Stimulated activated effector memory CD8-positive, alpha-beta T cell treated with anti-CD3 and anti-CD28 coated beads, Interleukin-12 subunit alpha, Interleukin-12 subunit beta, amount 100 ng/mL, for 72 hours (primary cell): ENCODE data around the gene MOK.
"Not testable (repeated sequence)": the region's sequence is repeated elsewhere in the genome, so short reads cannot be mapped to it uniquely, and the experiment has no call there.

ENCODE experiments used
- ATAC-seq: fragments of 150-1000 bp; cut with Tn5 transposase; 2 replicates; pipeline ENCODE4 v1.10.0; 2021
- DNase-seq, 2 donors: peaks; one replicate each; pipeline ENCODE4 v3.0.0; 2021 to 2022; ENCODE audit warnings: low spot score in 2 of 2
- H3K27ac Mint-ChIP-seq: one replicate; pipeline ENCODE4 v1.8.0; 2022; ENCODE audit warnings: mild to moderate bottlenecking, mixed read lengths
- H3K36me3 Mint-ChIP-seq: one replicate; pipeline ENCODE4 v1.8.0; 2022; ENCODE audit warnings: mild to moderate bottlenecking, mixed read lengths
- H3K4me1 Mint-ChIP-seq: one replicate; pipeline ENCODE4 v1.8.0; 2022; ENCODE audit warnings: mixed read lengths
- H3K4me3 Mint-ChIP-seq: one replicate; pipeline ENCODE4 v1.8.0; 2022; ENCODE audit warnings: mild to moderate bottlenecking, mixed read lengths
- H3K9me3 Mint-ChIP-seq: one replicate; pipeline ENCODE4 v1.8.0; 2022; ENCODE audit warnings: mixed read lengths

MOK gene

GRCh38 chr14:102304611-102305506 is at the start of gene MOK:
Gene MOK (minus strand): TSS chr14:102305164. CDS start chr14:102304968, 196 bp downstream.
- peak; percentile 98 for ATAC-seq
- peak within 1 kb of the TSS; percentile 98 for H3K27ac Mint-ChIP-seq
- peaks cover 12% of the 10 kb centered on the region for H3K4me1 Mint-ChIP-seq
- peak within 1 kb of the TSS; percentile 89 for H3K4me3 Mint-ChIP-seq
- H3K9me3 Mint-ChIP-seq = no peaks in the 10 kb centered on the region
- peaks cover 14% of the 10 kb centered on the region for H3K36me3 Mint-ChIP-seq
- DNase-seq = peak; percentile 98 to 100

GRCh38 chr14:102353126-102353619 is 48.2 kb upstream of the MOK start:
- Mint-ChIP-seq H3K4me1 (peaks cover 9% of the 10 kb centered on the region), H3K4me3 (no peak overlapping the region), H3K27ac (no peak overlapping the region), H3K36me3 (peaks cover 100% of the 10 kb centered on the region), H3K9me3 (no peaks in the 10 kb centered on the region)
- DNase-seq (no peak), ATAC-seq (no peak)

- peaks cover under 1% of the 10 kb centered on the region for H3K4me1 Mint-ChIP-seq
- ATAC-seq (no peak), DNase-seq (no peak)
- no peak overlapping the region for H3K27ac Mint-ChIP-seq
- no peak overlapping the region for H3K4me3 Mint-ChIP-seq
- H3K9me3 Mint-ChIP-seq = no peaks in the 10 kb centered on the region
- H3K36me3 Mint-ChIP-seq = peaks cover 100% of the 10 kb centered on the region
Measured at GRCh38 chr14:102352213-102352612, 47.2 kb upstream of the MOK start.

GRCh38 chr14:102351593-102351992 is 46.6 kb upstream of the MOK start:
- H3K4me1 Mint-ChIP-seq, ATAC-seq: not testable (repeated sequence)
- H3K36me3 Mint-ChIP-seq = peaks cover 100% of the 10 kb centered on the region

GRCh38 chr14:102351023-102351422 is 46.1 kb upstream of the MOK start:
- H3K4me3 Mint-ChIP-seq = no peak overlapping the region
- DNase-seq (no peak), ATAC-seq (no peak)
- no peaks in the 10 kb centered on the region for H3K9me3 Mint-ChIP-seq
- H3K4me1 Mint-ChIP-seq = no peaks in the 10 kb centered on the region
- H3K36me3 Mint-ChIP-seq = peaks cover 100% of the 10 kb centered on the region
- no peak overlapping the region for H3K27ac Mint-ChIP-seq

More at GRCh38 chr14:102351593-102351992, 46.6 kb upstream of the MOK start:
- not testable (repeated sequence) for DNase-seq, H3K9me3 Mint-ChIP-seq, H3K27ac Mint-ChIP-seq, H3K4me3 Mint-ChIP-seq

GRCh38 chr14:102348376-102348775 is 43.4 kb upstream of the MOK start:
- ATAC-seq (no peak), DNase-seq (no peak)
- Mint-ChIP-seq H3K4me3 (no peak overlapping the region), H3K9me3 (no peaks in the 10 kb centered on the region), H3K27ac (no peak overlapping the region), H3K36me3 (peaks cover 97% of the 10 kb centered on the region), H3K4me1 (no peaks in the 10 kb centered on the region)

- H3K9me3 Mint-ChIP-seq = no peaks in the 10 kb centered on the region
- no peak overlapping the region for H3K4me3 Mint-ChIP-seq
- H3K4me1 Mint-ChIP-seq = no peaks in the 10 kb centered on the region
- no peak overlapping the region for H3K27ac Mint-ChIP-seq
- ATAC-seq (no peak), DNase-seq (no peak)
- H3K36me3 Mint-ChIP-seq = peaks cover 97% of the 10 kb centered on the region
Measured at GRCh38 chr14:102346645-102347044, 41.7 kb upstream of the MOK start.

GRCh38 chr14:102345232-102345631 is 40.3 kb upstream of the MOK start:
- Mint-ChIP-seq H3K27ac (peak overlapping the region; percentile 68), H3K4me1 (no peaks in the 10 kb centered on the region), H3K36me3 (peaks cover 97% of the 10 kb centered on the region), H3K4me3 (no peak overlapping the region), H3K9me3 (no peaks in the 10 kb centered on the region)
- DNase-seq (no peak), ATAC-seq (no peak)

GRCh38 chr14:102344485-102344884 is 39.5 kb upstream of the MOK start:
- Mint-ChIP-seq H3K27ac (peak overlapping the region; percentile 68), H3K4me3 (no peak overlapping the region), H3K36me3 (peaks cover 96% of the 10 kb centered on the region), H3K9me3 (no peaks in the 10 kb centered on the region), H3K4me1 (no peaks in the 10 kb centered on the region)
- ATAC-seq (no peak), DNase-seq (no peak)

GRCh38 chr14:102344084-102344483 is 39.1 kb upstream of the MOK start:
- Mint-ChIP-seq H3K9me3 (no peaks in the 10 kb centered on the region), H3K36me3 (peaks cover 96% of the 10 kb centered on the region), H3K4me3 (no peak overlapping the region), H3K4me1 (no peaks in the 10 kb centered on the region), H3K27ac (no peak overlapping the region)
- ATAC-seq (no peak), DNase-seq (no peak)

GRCh38 chr14:102342238-102342637 is 37.3 kb upstream of the MOK start:
- no peak for DNase-seq
- H3K9me3 Mint-ChIP-seq = no peaks in the 10 kb centered on the region
- H3K4me3 Mint-ChIP-seq = no peak overlapping the region
- peak overlapping the region; percentile 60 for H3K27ac Mint-ChIP-seq
- H3K36me3 Mint-ChIP-seq = peaks cover 96% of the 10 kb centered on the region
- no peaks in the 10 kb centered on the region for H3K4me1 Mint-ChIP-seq
- ATAC-seq = no peak

GRCh38 chr14:102341566-102341965 is 36.6 kb upstream of the MOK start:
- DNase-seq (no peak), ATAC-seq (no peak)
- Mint-ChIP-seq H3K9me3 (no peaks in the 10 kb centered on the region), H3K4me1 (no peaks in the 10 kb centered on the region), H3K27ac (peak overlapping the region; percentile 60), H3K36me3 (peaks cover 96% of the 10 kb centered on the region), H3K4me3 (no peak overlapping the region)

GRCh38 chr14:102338724-102339123 is 33.8 kb upstream of the MOK start:
- Mint-ChIP-seq H3K4me1 (no peaks in the 10 kb centered on the region), H3K36me3 (peaks cover 99% of the 10 kb centered on the region), H3K9me3 (no peaks in the 10 kb centered on the region), H3K4me3 (no peak overlapping the region), H3K27ac (peak overlapping the region; percentile 51)
- ATAC-seq = no peak
- no peak for DNase-seq

- DNase-seq (no peak), ATAC-seq (no peak)
- no peak overlapping the region for H3K4me3 Mint-ChIP-seq
- H3K36me3 Mint-ChIP-seq = peaks cover 81% of the 10 kb centered on the region
- no peak overlapping the region for H3K27ac Mint-ChIP-seq
- no peaks in the 10 kb centered on the region for H3K4me1 Mint-ChIP-seq
- H3K9me3 Mint-ChIP-seq = no peaks in the 10 kb centered on the region
Measured at GRCh38 chr14:102335163-102335562, 30.2 kb upstream of the MOK start.

- DNase-seq (no peak), ATAC-seq (no peak)
- Mint-ChIP-seq H3K9me3 (no peaks in the 10 kb centered on the region), H3K4me1 (no peaks in the 10 kb centered on the region), H3K4me3 (no peak overlapping the region), H3K36me3 (peaks cover 71% of the 10 kb centered on the region), H3K27ac (peak overlapping the region; percentile 30)
Measured at GRCh38 chr14:102333795-102334705, 29.1 kb upstream of the MOK start.
